ENCODE measurements around the gene CALML5. TPM values are rescaled to one million over a fixed set of nuclear protein-coding genes. Genes with fewer than 3 reads are reported as not detected.

The CALML5 gene
- total RNA-seq, 2 experiments from 2014 or later = not detected

GRCh38 chr10:5508161-5508604 is 8.8 kb upstream of the CALML5 start:
- H3K36me3 Mint-ChIP-seq (ENCODE audit: low read depth) = no peaks in the 10 kb centered on the region
- H3K4me1 Mint-ChIP-seq = peaks cover 1% of the 10 kb centered on the region
- no peak overlapping the region for H3K27ac Mint-ChIP-seq
- H3K9me3 Mint-ChIP-seq = no peaks in the 10 kb centered on the region
- H3K27me3 Mint-ChIP-seq = peaks cover under 1% of the 10 kb centered on the region
- no peak for DNase-seq
- no peak overlapping the region for H3K4me3 Mint-ChIP-seq
- ChIA-PET CTCF (interaction anchor here (0.7 kb wide), 1 partner anchor 648 kb away, joined by 3 read pairs; no protein-coding TSS in a partner anchor), POLR2A (no interaction called here)

DNA sequence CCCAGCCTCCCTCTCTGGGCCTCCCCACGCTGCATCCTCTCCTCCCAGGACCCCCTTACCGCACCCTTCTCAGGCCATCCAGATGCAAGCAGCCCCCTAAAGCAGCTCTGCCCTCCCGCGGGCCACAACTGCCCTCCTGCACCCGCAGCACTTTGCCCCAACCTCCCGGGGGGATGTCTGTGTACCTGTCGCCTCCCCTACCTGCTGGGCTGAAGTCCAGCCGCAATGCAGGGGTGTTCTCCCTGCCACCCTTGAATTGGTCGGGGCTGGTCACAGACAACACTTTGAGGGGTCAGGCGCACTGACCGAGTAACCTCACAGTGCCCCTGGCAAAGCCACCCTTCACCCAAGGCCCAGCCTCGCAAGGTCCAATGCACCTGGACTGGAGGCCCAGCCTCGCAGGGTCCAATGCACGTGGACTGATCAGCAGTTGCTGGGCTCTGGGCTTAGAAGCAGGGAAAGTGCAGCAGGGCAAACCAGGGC is 8.3 kb upstream of the CALML5 start:
- no peak for DNase-seq
- Mint-ChIP-seq H3K36me3 (ENCODE audit: low read depth) (no peaks in the 10 kb centered on the region), H3K9me3 (no peaks in the 10 kb centered on the region), H3K4me3 (no peak overlapping the region), H3K27me3 (no peaks in the 10 kb centered on the region), H3K4me1 (no peaks in the 10 kb centered on the region), H3K27ac (no peak overlapping the region)
- ChIA-PET CTCF (no interaction called here), POLR2A (no interaction called here)

DNA sequence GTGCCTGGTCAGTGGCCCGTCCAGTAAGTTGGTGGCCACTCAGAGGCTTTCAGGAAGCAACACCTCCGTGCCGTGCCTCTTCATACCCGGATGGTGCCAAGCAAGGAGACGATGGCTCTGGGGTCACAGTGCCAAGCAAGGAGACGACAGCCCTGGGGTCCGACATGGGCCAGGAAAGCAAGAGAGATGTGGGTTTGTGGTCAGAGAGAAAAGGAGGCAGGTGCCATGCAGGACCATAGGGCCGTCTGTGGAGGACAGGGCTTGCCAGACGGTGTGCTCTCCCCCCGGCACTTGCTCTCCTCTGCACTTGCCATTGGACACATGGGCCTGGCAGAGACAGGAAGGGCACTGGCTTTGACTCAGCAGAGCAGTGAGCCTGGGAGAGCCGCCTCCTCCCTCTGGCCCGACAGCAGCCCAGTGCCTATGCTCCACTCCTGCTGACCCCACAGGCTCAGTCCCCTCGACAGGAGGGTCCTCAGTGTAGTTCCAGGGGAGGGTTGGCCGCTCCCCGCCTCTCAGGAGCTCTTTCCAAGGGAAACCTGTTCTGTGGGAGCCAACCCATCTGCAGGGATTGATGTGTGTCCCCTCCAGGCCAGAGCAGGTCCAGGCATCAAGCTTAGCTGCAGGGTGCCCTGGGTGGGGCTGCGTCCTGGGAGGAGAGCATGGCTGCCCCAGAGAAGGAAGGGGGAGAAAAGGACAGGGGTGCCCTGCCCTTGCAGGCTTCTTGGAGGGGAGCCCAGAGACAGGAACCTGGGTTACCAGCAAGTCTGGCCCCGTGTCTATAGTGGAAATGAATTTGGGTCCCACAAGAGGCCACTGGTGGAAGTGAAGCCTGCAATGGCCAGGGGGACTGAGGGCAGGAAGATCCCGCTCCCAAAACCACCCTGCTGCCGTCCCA is 7.6 kb upstream of the CALML5 start:
- H3K36me3 Mint-ChIP-seq (ENCODE audit: low read depth) = no peaks in the 10 kb centered on the region
- H3K27ac Mint-ChIP-seq = no peak overlapping the region
- DNase-seq = no peak
- H3K4me1 Mint-ChIP-seq = no peaks in the 10 kb centered on the region
- no peaks in the 10 kb centered on the region for H3K9me3 Mint-ChIP-seq
- no peak overlapping the region for H3K4me3 Mint-ChIP-seq
- POLR2A ChIA-PET = no interaction called here
- no peaks in the 10 kb centered on the region for H3K27me3 Mint-ChIP-seq
- CTCF ChIA-PET = no interaction called here

- Mint-ChIP-seq H3K9me3 (no peaks in the 10 kb centered on the region), H3K27me3 (peaks cover 2% of the 10 kb centered on the region), H3K4me3 (no peak overlapping the region), H3K27ac (no peak overlapping the region), H3K36me3 (ENCODE audit: low read depth) (no peaks in the 10 kb centered on the region), H3K4me1 (no peaks in the 10 kb centered on the region)
- DNase-seq = no peak
- ChIA-PET CTCF (no interaction called here), POLR2A (no interaction called here)
Observed at GRCh38 chr10:5506246-5506645, 6.9 kb upstream of the CALML5 start.

DNA sequence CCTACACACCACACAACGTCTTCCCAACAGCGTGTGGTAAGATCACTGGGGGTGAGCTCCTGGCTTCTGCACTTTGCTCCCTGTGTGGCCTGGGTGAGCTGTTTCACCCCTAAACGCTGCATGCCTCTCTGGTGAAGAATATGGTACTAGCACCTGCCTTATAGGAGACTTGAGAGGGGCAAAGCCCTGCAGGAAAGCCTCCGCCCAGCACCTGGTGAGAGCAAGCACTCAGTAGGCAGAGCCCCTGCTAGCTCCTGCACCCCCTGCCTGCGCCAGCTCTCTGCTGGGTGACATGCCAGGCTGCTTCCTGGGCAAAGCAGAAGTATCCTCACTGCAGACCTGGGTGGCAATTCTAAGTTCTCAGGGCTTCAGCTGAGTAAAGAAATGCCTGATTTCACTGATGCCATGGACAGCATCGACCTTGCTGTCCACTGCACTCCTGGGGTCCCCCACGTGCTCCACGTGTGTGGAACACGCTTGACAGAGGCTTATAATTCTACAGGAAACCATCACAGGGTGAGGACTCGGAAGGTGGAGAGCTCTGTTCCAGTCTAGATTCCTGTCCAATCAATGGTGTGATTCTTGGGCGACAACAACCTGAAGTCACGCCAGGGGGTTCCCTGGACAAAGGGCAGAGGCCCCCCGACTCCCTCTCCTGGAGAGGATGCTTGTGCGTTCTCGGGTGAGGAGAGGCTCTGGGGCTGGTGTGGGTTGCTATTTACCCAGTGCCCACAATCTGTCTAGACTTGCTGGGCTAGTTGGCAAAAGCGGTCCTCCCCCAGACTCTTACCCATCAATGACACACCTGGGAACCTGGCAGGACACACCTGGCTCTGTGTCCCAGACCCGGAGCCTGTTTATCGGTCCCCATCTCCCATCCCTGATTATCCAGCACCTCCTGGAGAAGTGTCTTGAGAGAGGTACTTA is 5.0 kb upstream of the CALML5 start:
- Mint-ChIP-seq H3K36me3 (ENCODE audit: low read depth) (no peaks in the 10 kb centered on the region), H3K4me3 (no peak overlapping the region), H3K9me3 (no peaks in the 10 kb centered on the region), H3K27me3 (peaks cover 9% of the 10 kb centered on the region), H3K4me1 (no peaks in the 10 kb centered on the region), H3K27ac (no peak overlapping the region)
- CTCF ChIA-PET = interaction anchor here (0.6 kb wide), 1 partner anchor 134 kb away, joined by 3 read pairs; no protein-coding TSS in a partner anchor
- DNase-seq = no peak
- POLR2A ChIA-PET = no interaction called here

GRCh38 chr10:5503477-5503835 is 4.1 kb upstream of the CALML5 start:
- Mint-ChIP-seq H3K9me3 (no peaks in the 10 kb centered on the region), H3K4me3 (no peak overlapping the region), H3K27ac (no peak overlapping the region), H3K27me3 (peaks cover 9% of the 10 kb centered on the region), H3K4me1 (no peaks in the 10 kb centered on the region), H3K36me3 (ENCODE audit: low read depth) (no peaks in the 10 kb centered on the region)
- no peak for DNase-seq
- ChIA-PET POLR2A (no interaction called here), CTCF (interaction anchor here (0.9 kb wide), 1 partner anchor 688 kb away, joined by 3 read pairs; no protein-coding TSS in a partner anchor)

DNA sequence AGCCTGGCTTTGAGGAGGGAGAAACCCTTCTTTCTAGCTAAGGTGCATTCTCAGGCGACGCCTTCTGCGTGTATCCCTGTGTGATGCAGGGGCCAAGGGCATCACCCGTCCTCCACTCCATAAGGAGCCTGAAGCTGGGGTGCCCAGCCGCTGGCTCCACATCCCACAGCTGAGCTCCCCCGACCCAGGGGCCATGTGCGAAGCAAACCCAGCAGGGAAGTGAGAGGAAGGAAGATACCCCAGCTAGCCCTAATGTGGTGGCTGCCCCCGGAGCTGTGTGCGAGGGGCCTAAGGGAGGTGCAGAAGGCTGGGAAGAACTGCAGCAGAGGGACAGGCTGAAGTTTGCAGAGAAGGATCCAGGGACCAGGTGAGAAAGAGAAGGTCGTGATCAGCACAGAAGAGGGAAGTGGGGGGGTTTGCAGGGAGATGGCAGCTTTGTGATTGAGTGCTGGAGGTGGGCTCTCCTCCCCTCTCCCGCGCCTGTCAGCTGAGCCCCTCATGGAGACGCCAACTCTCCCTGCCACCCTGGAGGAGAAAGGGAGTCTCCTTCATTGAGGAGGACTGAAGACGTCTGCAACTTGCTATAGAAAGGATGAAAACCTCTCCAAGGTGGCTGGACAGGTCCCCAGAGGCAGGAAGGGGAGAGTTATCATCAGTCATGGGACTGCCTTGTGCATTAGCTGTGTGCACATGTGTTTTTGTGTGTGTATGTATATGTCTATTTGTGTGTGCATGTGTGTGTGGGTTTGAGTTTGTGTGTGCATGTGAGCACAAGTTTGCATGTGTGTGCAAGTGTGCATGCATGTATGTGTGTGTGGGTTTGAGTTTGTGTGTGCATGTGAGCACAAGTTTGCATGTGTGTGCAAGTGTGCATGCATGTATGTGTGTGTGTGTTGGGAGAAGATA is 3.5 kb upstream of the CALML5 start:
- no peak for DNase-seq
- H3K27ac Mint-ChIP-seq = no peak overlapping the region
- H3K4me1 Mint-ChIP-seq = no peaks in the 10 kb centered on the region
- ChIA-PET CTCF (interaction anchor here (0.9 kb wide), 1 partner anchor 688 kb away, joined by 3 read pairs; no protein-coding TSS in a partner anchor), POLR2A (no interaction called here)
- no peak overlapping the region for H3K4me3 Mint-ChIP-seq
- H3K36me3 Mint-ChIP-seq (ENCODE audit: low read depth) = no peaks in the 10 kb centered on the region
- peaks cover 9% of the 10 kb centered on the region for H3K27me3 Mint-ChIP-seq
- no peaks in the 10 kb centered on the region for H3K9me3 Mint-ChIP-seq

- H3K27me3 Mint-ChIP-seq = peaks cover 9% of the 10 kb centered on the region
- DNase-seq = no peak
- no peak overlapping the region for H3K4me3 Mint-ChIP-seq
- POLR2A ChIA-PET = no interaction called here
- no peaks in the 10 kb centered on the region for H3K4me1 Mint-ChIP-seq
- CTCF ChIA-PET = no interaction called here
- no peaks in the 10 kb centered on the region for H3K9me3 Mint-ChIP-seq
- H3K36me3 Mint-ChIP-seq (ENCODE audit: low read depth) = no peaks in the 10 kb centered on the region
- H3K27ac Mint-ChIP-seq = no peak overlapping the region
Observed at GRCh38 chr10:5502061-5502521, 2.7 kb upstream of the CALML5 start.

DNA sequence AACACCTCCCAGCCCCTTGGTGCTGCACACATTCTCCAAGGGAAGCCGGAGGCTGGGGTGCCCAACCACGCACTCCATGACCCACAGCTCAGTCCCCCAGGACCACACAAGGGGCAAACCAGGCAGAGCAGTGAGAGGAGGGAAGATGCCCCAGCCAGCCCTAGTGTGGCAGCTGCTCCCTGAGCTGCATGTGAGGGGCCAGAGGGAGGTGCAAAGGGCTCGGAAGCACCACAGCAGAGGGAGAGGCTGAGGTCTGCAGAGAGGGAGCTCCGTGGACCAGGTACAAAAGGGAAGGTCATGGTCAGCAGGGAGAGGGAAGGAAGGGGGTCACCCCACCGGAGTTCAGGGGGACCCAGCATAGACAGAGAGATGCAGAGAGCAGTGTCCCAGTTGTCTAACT is 1.5 kb upstream of the CALML5 start:
- H3K9me3 Mint-ChIP-seq = no peaks in the 10 kb centered on the region
- peaks cover 9% of the 10 kb centered on the region for H3K27me3 Mint-ChIP-seq
- H3K36me3 Mint-ChIP-seq (ENCODE audit: low read depth) = no peaks in the 10 kb centered on the region
- DNase-seq = no peak
- no peaks in the 10 kb centered on the region for H3K4me1 Mint-ChIP-seq
- ChIA-PET CTCF (interaction anchor here (0.8 to 2.1 kb wide), 2 partner anchors 10 kb away, joined by 3 to 6 read pairs; no protein-coding TSS in a partner anchor), POLR2A (no interaction called here)
- H3K27ac Mint-ChIP-seq = no peak overlapping the region
- no peak overlapping the region for H3K4me3 Mint-ChIP-seq

GRCh38 chr10:5500162-5500670 is 846 bp upstream of the CALML5 start:
- Mint-ChIP-seq H3K9me3 (no peaks in the 10 kb centered on the region), H3K27ac (no peak overlapping the region), H3K4me1 (no peaks in the 10 kb centered on the region), H3K4me3 (no peak overlapping the region), H3K36me3 (ENCODE audit: low read depth) (no peaks in the 10 kb centered on the region), H3K27me3 (peaks cover 9% of the 10 kb centered on the region)
- ChIA-PET CTCF (interaction anchor here (2.1 kb wide), 1 partner anchor 9 kb away, joined by 6 read pairs; no protein-coding TSS in a partner anchor), POLR2A (no interaction called here)
- no peak for DNase-seq

- Mint-ChIP-seq H3K36me3 (ENCODE audit: low read depth) (no peaks in the 10 kb centered on the region), H3K4me1 (no peaks in the 10 kb centered on the region), H3K27me3 (peaks cover 9% of the 10 kb centered on the region), H3K27ac (no peak overlapping the region), H3K4me3 (no peak overlapping the region), H3K9me3 (no peaks in the 10 kb centered on the region)
- ChIA-PET CTCF (interaction anchor here (2.1 kb wide), 1 partner anchor 8 kb away, joined by 6 read pairs; no protein-coding TSS in a partner anchor), POLR2A (no interaction called here)
- no peak for DNase-seq
Observed at GRCh38 chr10:5498791-5499492, 428 bp downstream of the CALML5 start.
